ENCODE measurements around the gene KRT25.

- TF ChIP-seq CTCF (IDR thresholded peaks at IDR 0.05; ENCODE audit: control extremely low read depth in 1 of 3, insufficient read depth in 1 of 3, low read depth in 1 of 3, low read length in 3 of 3) = no peak
- TF ChIP-seq ZNF274 (IDR thresholded peaks at IDR 0.05; ENCODE audit: borderline replicate concordance, extremely low read depth, low read length) = no peak
- no peak for TF ChIP-seq SIN3A (conservative IDR thresholded peaks at IDR 0.05 in 1 of 2, IDR thresholded peaks at IDR 0.05 in 1 of 2; ENCODE audit: low read depth in 1 of 2, low read length in 2 of 2)
- no peak for TF ChIP-seq MAFK (IDR thresholded peaks at IDR 0.05; ENCODE audit: low read depth, low read length)
- TF ChIP-seq MAX (IDR thresholded peaks at IDR 0.05) = no peak
- TF ChIP-seq BACH1 (IDR thresholded peaks at IDR 0.05; ENCODE audit: low read length) = no peak
- TF ChIP-seq USF2 (IDR thresholded peaks at IDR 0.05; ENCODE audit: low read length) = no peak
- no peak for TF ChIP-seq YY1 (IDR thresholded peaks at IDR 0.05; ENCODE audit: low read depth, low read length)
- no peak for TF ChIP-seq GABPA (IDR thresholded peaks at IDR 0.05; ENCODE audit: borderline replicate concordance, insufficient read depth, low read length)
- TF ChIP-seq EZH2 (IDR thresholded peaks at IDR 0.05; ENCODE audit: low read depth, low read length, severe bottlenecking) = no peak
Observed at GRCh38 chr17:40778461-40778860, 23.3 kb upstream of the KRT25 start.
